ENCODE data around the gene PPP1CC. TPM values are rescaled to one million over a fixed set of nuclear protein-coding genes. Genes with fewer than 3 reads are reported as not detected.
A peak's percentile ranks its signal among the peaks of the same experiment; 100 is the strongest.
"Not testable (repeated sequence)": the region's sequence is repeated elsewhere in the genome, so short reads cannot be mapped to it uniquely, and the experiment has no call there.

PPP1CC gene
- total RNA-seq, 1 donor, result 107 TPM

DNA sequence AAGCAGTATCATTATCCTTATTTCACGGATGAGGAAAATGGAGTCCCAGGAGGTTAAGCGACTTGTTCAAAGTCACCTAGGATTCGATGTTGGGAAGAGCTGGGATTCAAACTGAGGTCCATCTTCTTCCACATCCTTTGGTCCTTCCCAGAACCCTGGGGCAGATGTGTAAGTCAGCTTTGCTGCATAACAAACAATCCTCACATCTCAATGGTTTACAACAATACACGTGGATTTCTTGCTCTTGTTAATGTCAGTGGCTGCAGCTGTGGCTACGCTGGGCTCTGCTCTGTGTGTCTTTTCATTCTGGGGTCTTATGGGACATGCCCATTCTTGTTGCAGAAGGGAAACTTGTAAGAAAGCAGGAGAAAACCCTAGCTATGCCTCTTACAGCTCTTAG, 26.3 kb upstream of the PPP1CC start:
- Histone ChIP-seq H2AFZ (ENCODE audit: low read length) (no peak overlapping the region), H3K9me3 (ENCODE audit: low read depth, low read length) (no peaks in the 10 kb centered on the region), H3K4me2 (ENCODE audit: insufficient read depth, low read length) (no peak overlapping the region), H3K36me3 (ENCODE audit: insufficient read depth, low read length) (no peaks in the 10 kb centered on the region), H3K4me3 (ENCODE audit: insufficient read depth, low read length) (no peak overlapping the region), H3K27me3 (ENCODE audit: insufficient read depth, low read length) (no peaks in the 10 kb centered on the region), H3K27ac (ENCODE audit: low read depth, low read length) (no peak overlapping the region), H3K4me1 (ENCODE audit: insufficient read depth, low read length) (no peaks in the 10 kb centered on the region), H3K79me2 (ENCODE audit: insufficient read depth, low read length) (no peaks in the 10 kb centered on the region), H4K20me1 (ENCODE audit: insufficient read depth, low read length) (no peaks in the 10 kb centered on the region)
- peak; percentile 15 for DNase-seq (ENCODE audit: insufficient read length, low spot score, missing footprints)
- TF ChIP-seq, protein P1, sequence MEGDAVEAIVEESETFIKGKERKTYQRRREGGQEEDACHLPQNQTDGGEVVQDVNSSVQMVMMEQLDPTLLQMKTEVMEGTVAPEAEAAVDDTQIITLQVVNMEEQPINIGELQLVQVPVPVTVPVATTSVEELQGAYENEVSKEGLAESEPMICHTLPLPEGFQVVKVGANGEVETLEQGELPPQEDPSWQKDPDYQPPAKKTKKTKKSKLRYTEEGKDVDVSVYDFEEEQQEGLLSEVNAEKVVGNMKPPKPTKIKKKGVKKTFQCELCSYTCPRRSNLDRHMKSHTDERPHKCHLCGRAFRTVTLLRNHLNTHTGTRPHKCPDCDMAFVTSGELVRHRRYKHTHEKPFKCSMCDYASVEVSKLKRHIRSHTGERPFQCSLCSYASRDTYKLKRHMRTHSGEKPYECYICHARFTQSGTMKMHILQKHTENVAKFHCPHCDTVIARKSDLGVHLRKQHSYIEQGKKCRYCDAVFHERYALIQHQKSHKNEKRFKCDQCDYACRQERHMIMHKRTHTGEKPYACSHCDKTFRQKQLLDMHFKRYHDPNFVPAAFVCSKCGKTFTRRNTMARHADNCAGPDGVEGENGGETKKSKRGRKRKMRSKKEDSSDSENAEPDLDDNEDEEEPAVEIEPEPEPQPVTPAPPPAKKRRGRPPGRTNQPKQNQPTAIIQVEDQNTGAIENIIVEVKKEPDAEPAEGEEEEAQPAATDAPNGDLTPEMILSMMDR (IDR thresholded peaks at IDR 0.05; ENCODE audit: extremely low read depth, low read depth, low read length), result no peak

DNA sequence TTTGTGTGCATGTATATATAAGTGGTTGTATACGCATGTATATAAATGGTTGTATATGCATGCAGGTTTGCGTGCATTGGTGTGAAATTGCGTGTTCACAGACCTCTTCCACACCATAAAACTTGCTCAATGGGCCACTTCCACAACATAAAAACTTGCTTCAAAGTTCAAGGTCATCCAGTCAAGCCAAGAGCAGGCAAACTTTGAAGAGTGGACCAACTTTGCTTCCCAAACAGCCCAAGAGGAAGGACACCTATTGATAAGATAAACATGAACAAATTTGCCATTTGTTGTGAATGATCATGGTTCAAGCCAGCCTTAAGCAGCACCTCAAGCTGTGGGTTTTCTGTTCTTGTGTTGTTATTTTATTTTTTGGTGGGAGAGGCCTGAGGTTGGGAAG, 25.2 kb upstream of the PPP1CC start:
- H3K4me1 ChIP-seq (ENCODE audit: insufficient read depth, low read length), result no peaks in the 10 kb centered on the region
- no peaks in the 10 kb centered on the region for H3K9me3 ChIP-seq (ENCODE audit: low read depth, low read length)
- no peaks in the 10 kb centered on the region for H3K79me2 ChIP-seq (ENCODE audit: insufficient read depth, low read length)
- H4K20me1 ChIP-seq (ENCODE audit: insufficient read depth, low read length), result no peaks in the 10 kb centered on the region
- no peaks in the 10 kb centered on the region for H3K27me3 ChIP-seq (ENCODE audit: insufficient read depth, low read length)
- no peak overlapping the region for H3K4me2 ChIP-seq (ENCODE audit: insufficient read depth, low read length)
- no peak overlapping the region for H2AFZ ChIP-seq (ENCODE audit: low read length)
- no peak for DNase-seq (ENCODE audit: insufficient read length, low spot score, missing footprints)
- no peaks in the 10 kb centered on the region for H3K36me3 ChIP-seq (ENCODE audit: insufficient read depth, low read length)
- TF ChIP-seq, protein P1 (IDR thresholded peaks at IDR 0.05; ENCODE audit: extremely low read depth, low read depth, low read length), result no peak
- H3K4me3 ChIP-seq (ENCODE audit: insufficient read depth, low read length), result no peak overlapping the region
- H3K27ac ChIP-seq (ENCODE audit: low read depth, low read length), result no peak overlapping the region

DNA sequence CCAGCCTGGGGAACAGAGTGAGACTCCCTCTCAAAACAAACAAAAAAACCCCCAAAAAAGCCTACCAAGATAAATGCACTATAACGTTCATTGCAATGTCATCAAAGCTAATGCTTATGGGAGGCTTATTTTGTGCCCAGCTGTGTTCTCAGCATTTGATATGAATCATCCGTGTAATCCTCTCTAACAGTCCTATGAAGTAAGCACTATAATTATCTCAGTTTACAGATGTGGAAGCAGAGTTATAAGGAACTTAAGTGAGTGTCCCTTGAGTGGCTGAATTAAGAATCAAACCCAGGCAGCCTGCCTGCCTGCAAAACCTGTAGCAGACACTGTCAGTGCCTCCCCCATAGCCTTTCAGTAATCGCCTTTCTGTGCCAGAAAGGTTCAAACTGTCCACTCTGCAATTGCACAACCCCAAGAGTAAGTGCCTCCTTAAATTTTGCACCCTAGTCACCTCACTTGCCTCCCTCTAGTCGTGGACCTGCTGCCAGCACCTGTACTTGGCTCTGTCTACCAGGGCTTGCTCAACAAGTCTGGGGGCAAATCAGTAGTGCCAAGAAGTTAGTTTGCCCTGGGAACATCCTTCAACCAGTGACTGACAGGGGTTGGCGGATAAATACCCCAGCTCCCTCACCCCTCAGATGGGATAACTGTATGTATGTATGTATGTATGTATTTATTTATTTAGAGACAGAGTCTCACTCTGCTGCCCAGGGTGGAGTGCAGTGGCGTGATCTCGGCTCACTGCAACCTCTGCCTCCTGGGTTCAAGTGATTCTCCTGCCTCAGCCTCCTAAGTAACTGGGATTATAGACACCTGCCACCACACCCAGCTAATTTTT, 23.8 kb upstream of the PPP1CC start:
- no peaks in the 10 kb centered on the region for H4K20me1 ChIP-seq (ENCODE audit: insufficient read depth, low read length)
- H3K36me3 ChIP-seq (ENCODE audit: insufficient read depth, low read length), result no peaks in the 10 kb centered on the region
- peak; percentile 46 for DNase-seq (ENCODE audit: insufficient read length, low spot score, missing footprints)
- H3K4me2 ChIP-seq (ENCODE audit: insufficient read depth, low read length), result no peak overlapping the region
- TF ChIP-seq, protein P1 (IDR thresholded peaks at IDR 0.05; ENCODE audit: extremely low read depth, low read depth, low read length), result no peak
- no peaks in the 10 kb centered on the region for H3K9me3 ChIP-seq (ENCODE audit: low read depth, low read length)
- H3K4me3 ChIP-seq (ENCODE audit: insufficient read depth, low read length), result no peak overlapping the region
- H2AFZ ChIP-seq (ENCODE audit: low read length), result no peak overlapping the region
- no peaks in the 10 kb centered on the region for H3K79me2 ChIP-seq (ENCODE audit: insufficient read depth, low read length)
- H3K27ac ChIP-seq (ENCODE audit: low read depth, low read length), result no peak overlapping the region
- no peaks in the 10 kb centered on the region for H3K4me1 ChIP-seq (ENCODE audit: insufficient read depth, low read length)
- H3K27me3 ChIP-seq (ENCODE audit: insufficient read depth, low read length), result no peaks in the 10 kb centered on the region

DNA sequence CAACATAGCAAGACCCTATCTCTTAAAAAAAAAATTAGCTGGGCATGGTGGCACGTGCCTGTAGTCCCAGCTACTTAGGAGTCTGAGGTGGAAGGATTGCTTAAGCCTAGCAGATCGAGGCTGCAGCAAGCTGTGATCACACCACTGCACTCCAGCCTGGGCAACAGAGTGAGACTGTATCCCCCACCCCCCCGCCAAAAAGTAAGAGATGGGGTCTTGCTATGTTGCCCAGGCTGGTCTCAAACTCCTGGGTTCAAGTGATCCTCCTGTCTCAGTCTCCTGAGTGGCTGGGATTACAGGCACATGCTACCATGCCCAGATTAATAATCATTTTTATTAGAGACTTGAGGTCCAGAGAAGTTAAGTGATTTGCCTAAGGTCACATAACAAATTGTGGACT, 22.9 kb upstream of the PPP1CC start:
- H3K36me3 ChIP-seq (ENCODE audit: insufficient read depth, low read length); H3K9me3 ChIP-seq (ENCODE audit: low read depth, low read length); H3K79me2 ChIP-seq (ENCODE audit: insufficient read depth, low read length); H2AFZ ChIP-seq (ENCODE audit: low read length); H3K27me3 ChIP-seq (ENCODE audit: insufficient read depth, low read length); H4K20me1 ChIP-seq (ENCODE audit: insufficient read depth, low read length); DNase-seq (ENCODE audit: insufficient read length, low spot score, missing footprints); H3K4me3 ChIP-seq (ENCODE audit: insufficient read depth, low read length); H3K4me1 ChIP-seq (ENCODE audit: insufficient read depth, low read length); H3K4me2 ChIP-seq (ENCODE audit: insufficient read depth, low read length); H3K27ac ChIP-seq (ENCODE audit: low read depth, low read length): not testable (repeated sequence)
